ENCODE measurements around the gene UBE2QL1. TPM values are rescaled to one million over a fixed set of nuclear protein-coding genes. Genes with fewer than 3 reads are reported as not detected.

Gene UBE2QL1
- total RNA-seq, 1 experiment from 2014 or later, result 2.6 TPM

- TF ChIP-seq EZH2 (IDR thresholded peaks at IDR 0.05; ENCODE audit: borderline replicate concordance, low read depth, low read length, poor library complexity, severe bottlenecking) (no peak), CTCF (conservative IDR thresholded peaks at IDR 0.05; ENCODE audit: low read depth, low read length) (no peak)
- CTCF ChIA-PET, result no interaction called here
- Histone ChIP-seq H3K27me3 (replicated peaks; ENCODE audit: insufficient read depth, low read depth, low read length, poor library complexity) (no peaks in the 10 kb centered on the region), H3K4me3 (ENCODE audit: low read depth, low read length, poor library complexity, severe bottlenecking) (no peak overlapping the region), H3K27ac (ENCODE audit: low read depth, low read length, poor library complexity, severe bottlenecking) (no peak overlapping the region), H3K9me3 (ENCODE audit: low read depth, low read length, poor library complexity, severe bottlenecking) (no peaks in the 10 kb centered on the region), H3K4me1 (ENCODE audit: insufficient read depth, low read length, poor library complexity, severe bottlenecking) (peaks cover 11% of the 10 kb centered on the region), H3K36me3 (ENCODE audit: insufficient read depth, low read length, poor library complexity, severe bottlenecking) (no peaks in the 10 kb centered on the region)
- no peak for DNase-seq (ENCODE audit: low spot score)
- intact Hi-C loops (cut with micrococcal nuclease; ENCODE audit: unreplicated experiment), result no loop called here
- no TSS peak for BruUV-seq (replicated peaks)
- POLR2A ChIA-PET (ENCODE audit: low non-redundant PET), result no interaction called here
Measured at GRCh38 chr5:6424700-6425099, 24.0 kb upstream of the UBE2QL1 start.

- Histone ChIP-seq H3K27me3 (replicated peaks; ENCODE audit: insufficient read depth, low read depth, low read length, poor library complexity) (peaks cover 4% of the 10 kb centered on the region), H3K9me3 (ENCODE audit: low read depth, low read length, poor library complexity, severe bottlenecking) (no peaks in the 10 kb centered on the region), H3K4me1 (ENCODE audit: insufficient read depth, low read length, poor library complexity, severe bottlenecking) (no peaks in the 10 kb centered on the region), H3K36me3 (ENCODE audit: insufficient read depth, low read length, poor library complexity, severe bottlenecking) (no peaks in the 10 kb centered on the region), H3K27ac (ENCODE audit: low read depth, low read length, poor library complexity, severe bottlenecking) (no peak overlapping the region), H3K4me3 (ENCODE audit: low read depth, low read length, poor library complexity, severe bottlenecking) (no peak overlapping the region)
- intact Hi-C loops (cut with micrococcal nuclease; ENCODE audit: unreplicated experiment), result no loop called here
- TF ChIP-seq CTCF (conservative IDR thresholded peaks at IDR 0.05; ENCODE audit: low read depth, low read length) (no peak), EZH2 (IDR thresholded peaks at IDR 0.05; ENCODE audit: borderline replicate concordance, low read depth, low read length, poor library complexity, severe bottlenecking) (no peak)
- CTCF ChIA-PET, result no interaction called here
- DNase-seq (ENCODE audit: low spot score), result no peak
- no TSS peak for BruUV-seq (replicated peaks)
- POLR2A ChIA-PET (ENCODE audit: low non-redundant PET), result no interaction called here
Measured at GRCh38 chr5:6427694-6428093, 21.0 kb upstream of the UBE2QL1 start.

- ChIA-PET CTCF (no interaction called here), POLR2A (ENCODE audit: low non-redundant PET) (no interaction called here)
- Histone ChIP-seq H3K4me1 (ENCODE audit: insufficient read depth, low read length, poor library complexity, severe bottlenecking) (no peaks in the 10 kb centered on the region), H3K27me3 (replicated peaks; ENCODE audit: insufficient read depth, low read depth, low read length, poor library complexity) (peaks cover 9% of the 10 kb centered on the region), H3K36me3 (ENCODE audit: insufficient read depth, low read length, poor library complexity, severe bottlenecking) (no peaks in the 10 kb centered on the region), H3K4me3 (ENCODE audit: low read depth, low read length, poor library complexity, severe bottlenecking) (no peak overlapping the region), H3K9me3 (ENCODE audit: low read depth, low read length, poor library complexity, severe bottlenecking) (no peaks in the 10 kb centered on the region), H3K27ac (ENCODE audit: low read depth, low read length, poor library complexity, severe bottlenecking) (no peak overlapping the region)
- TF ChIP-seq CTCF (conservative IDR thresholded peaks at IDR 0.05; ENCODE audit: low read depth, low read length) (no peak), EZH2 (IDR thresholded peaks at IDR 0.05; ENCODE audit: borderline replicate concordance, low read depth, low read length, poor library complexity, severe bottlenecking) (no peak)
- DNase-seq (ENCODE audit: low spot score), result no peak
- no TSS peak for BruUV-seq (replicated peaks)
- intact Hi-C loops (cut with micrococcal nuclease; ENCODE audit: unreplicated experiment), result no loop called here
Measured at GRCh38 chr5:6430418-6431028, 18.1 kb upstream of the UBE2QL1 start.
